Stimulated activated CD4-positive, alpha-beta T cell treated with anti-CD3 and anti-CD28 coated beads, Interleukin-4, amount 100 ng/mL, for 24 hours (primary cell): ENCODE results near the gene PRDM10.
"Not testable (repeated sequence)": the region's sequence is repeated elsewhere in the genome, so short reads cannot be mapped to it uniquely, and the experiment has no call there.

Experiments
- DNase-seq: peaks from one replicate; pipeline ENCODE4 v3.0.0-alpha.2; 2020

PRDM10 gene

DNA sequence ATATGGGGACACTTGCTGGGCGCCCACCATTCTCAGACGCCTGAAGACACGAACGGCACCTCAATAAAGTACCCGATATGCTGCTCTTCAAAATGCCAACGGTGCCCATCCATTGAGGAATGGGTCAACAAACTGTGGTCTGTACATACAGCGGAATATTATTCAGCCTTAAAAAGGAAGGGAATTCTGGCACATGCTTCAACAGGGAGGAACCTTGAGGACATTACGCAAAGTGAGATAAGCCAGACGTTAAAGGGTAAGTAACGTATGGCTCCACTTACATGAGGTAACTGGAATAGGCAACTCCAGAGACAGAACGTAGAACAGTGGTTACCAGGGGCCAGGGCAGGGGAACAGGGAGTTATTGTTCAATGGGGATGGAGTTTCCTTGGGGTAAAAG is 28.0 kb downstream of the PRDM10 start:
- no peak for DNase-seq

DNA sequence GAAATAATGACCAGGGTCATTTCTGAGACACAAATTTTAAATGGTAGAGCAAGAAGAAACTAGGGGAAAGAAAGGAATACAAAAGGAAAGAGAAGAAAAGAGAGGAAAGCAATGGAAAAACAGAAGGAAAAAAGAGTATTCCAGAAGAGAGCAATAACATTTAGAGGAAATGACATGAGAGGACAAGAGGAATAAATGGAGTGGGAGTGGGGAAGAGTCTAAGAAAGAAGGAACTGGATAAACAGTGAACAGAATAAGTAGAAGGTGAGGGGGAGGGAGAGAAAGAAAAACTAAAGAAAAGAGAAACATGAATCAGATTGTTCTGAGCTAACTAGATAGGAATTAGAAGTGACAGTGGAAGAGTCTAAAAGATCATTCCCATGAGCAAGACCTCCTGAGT is 28.4 kb downstream of the PRDM10 start:
- DNase-seq = no peak

DNA sequence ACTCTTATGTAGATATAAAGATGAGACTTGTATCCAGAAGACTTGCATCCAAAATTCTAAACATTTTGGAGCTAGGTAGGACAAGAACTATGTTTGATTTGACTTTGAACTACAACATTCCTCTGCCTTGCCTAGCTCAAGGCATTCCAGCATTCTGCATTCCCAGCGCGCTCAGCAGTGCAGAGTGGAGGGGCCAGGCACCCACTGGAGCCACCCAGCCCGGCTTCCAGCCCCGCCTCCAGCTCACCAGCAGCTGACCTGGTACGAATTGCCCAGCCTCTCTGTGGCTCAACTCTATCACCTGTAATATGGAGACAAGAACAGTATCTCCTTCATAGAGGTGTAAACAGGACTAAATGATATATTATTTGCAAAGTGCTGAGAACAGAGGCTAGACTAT is 28.8 kb downstream of the PRDM10 start:
- no peak for DNase-seq

DNA sequence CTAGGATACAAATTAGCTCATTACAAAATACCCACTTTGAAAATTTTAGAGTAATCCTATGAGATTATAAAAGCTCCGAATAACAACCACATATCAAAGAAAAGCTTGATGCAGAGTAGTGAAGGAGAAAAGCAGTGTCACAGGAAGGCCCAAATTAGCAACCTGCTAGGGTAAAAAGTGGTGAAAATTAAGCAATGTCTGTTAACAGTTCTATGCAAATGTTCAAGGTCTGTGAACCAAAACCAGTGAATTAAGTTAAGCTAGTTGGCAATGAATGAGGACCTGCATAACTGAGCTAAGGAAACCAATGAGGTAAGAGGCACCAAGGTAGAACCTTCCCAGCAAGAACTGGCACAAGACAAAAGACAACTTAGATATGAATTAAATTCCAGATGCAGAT is 29.6 kb downstream of the PRDM10 start:
- DNase-seq = no peak

DNA sequence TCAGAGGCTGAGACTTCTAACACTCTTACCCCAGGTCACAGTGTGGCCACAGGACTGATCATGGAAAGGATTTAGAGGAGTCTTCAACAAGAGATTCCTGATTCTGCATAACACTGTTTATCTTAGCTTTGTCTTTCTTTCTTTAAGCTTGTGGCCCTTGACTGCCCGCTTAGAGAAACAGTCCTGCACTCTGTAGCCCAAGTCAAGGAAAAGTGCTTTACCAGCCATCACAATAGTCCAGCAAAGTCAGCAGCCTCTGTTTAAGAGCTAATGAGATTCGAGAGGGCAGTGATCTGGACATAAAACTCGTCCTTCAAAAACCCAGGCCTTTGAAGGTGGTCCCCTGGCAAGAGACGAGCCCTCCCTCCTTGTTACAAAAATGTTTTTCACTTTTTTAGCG is 30.0 kb downstream of the PRDM10 start:
- DNase-seq = no peak

DNA sequence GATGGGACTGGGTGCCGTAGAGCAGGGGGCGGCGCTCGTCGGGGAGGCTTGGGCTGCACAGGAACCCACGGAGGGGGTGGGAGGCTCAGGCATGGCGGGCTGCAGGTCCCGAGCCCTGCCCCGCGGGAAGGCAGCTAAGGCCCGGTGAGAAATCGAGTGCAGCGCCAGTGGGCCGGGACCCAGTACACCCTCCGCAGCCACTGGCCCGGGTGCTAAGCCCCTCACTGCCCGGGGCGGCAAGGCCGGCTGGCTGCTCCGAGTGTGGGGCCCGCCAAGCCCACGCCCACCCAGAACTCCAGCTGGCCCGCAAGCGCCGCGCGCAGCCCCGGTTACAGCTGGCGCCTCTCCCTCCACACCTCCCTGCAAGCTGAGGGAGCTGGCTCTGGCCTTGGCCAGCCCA is 30.8 kb downstream of the PRDM10 start:
- DNase-seq = not testable (repeated sequence)

DNA sequence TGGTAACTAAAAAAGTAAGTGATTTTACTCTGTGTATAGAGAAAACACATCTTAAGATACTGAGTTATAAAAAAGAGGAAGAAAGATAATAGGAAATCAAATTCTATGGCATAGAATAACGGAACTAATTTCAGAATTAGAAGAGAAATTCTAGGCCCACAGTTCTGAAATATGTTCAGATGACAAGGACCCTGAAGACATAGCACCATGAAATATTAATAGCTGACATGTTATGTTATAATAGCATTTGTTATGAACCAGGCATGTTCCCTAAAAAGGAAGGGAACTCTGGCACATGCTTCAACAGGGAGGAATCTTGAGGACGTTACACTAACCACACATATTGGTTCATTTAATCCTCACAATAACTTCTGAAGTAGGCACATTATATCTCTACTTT is 32.7 kb downstream of the PRDM10 start:
- no peak for DNase-seq

DNA sequence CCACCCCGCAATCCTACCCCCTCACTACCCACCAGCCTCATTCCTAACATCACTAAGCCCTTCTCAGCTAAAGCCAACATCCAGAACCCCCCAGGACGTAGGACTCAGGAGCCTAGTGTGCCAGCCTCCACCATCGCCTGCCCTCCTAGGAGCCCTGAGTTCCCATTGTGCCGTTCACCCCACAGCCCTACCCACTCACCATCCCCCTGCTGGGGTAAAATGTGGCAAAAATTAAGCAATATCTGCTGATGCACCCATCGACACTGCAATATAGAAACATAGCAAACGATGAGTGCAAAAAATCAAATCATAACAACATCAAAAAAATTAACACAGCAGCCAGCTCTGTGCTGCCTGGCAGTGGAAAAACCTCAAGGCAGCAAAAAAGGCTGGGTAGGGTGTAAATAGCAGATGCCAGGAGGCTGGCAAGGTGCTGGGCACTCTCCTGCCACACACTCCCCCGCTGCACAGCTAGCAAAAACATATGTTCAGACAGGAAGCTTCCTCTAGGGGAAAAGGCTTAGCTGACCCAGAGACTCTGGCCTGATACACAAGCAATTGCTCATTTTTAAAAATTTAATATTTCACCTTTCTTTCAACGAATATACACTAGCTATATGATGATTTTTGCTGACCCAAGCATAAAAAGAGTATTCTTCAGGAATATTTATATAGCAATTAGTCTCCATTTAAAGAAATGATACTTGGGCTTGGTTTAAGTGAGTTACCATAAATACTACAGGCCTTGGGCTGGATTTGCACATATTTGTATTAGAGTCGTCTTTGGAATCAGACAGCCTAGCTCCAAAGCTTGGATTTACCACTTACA is 33.8 kb downstream of the PRDM10 start:
- no peak for DNase-seq

DNA sequence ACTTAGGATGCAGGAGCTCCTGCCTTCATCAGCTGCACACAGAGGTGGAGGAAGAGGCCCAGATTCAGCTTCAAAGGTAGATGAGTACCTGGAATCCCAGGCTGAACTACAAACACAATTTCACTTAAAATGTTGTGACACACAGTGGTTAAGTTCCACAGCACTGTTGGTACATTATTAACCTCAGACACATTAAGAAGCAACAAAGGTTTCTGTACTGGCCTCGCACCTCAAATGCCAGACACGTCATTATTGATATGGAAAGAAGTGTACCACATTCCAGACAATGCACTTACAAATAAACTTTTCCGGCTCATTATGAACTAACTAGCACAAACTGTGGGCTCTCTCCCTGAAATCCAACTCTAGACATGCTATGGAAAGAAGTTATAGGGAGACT is 34.6 kb downstream of the PRDM10 start:
- DNase-seq = no peak

DNA sequence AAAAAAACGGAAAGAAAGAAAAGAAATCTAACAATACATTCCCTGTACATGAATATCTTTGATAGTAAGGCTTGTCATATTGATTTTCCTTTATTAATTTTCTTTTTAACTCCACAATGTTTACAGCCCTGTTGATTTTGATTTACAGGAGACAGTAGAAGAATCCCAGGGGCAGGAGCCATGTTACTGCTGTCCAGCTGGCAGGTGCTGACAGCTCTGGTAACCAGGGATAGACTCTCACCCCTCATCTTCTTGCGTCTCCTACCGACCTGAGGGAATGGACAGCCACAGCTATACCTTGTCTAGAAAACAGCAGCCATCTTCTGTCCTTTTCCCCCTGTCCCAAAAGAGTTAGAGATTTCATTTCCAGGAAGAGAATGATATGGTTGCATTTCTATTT is 37.4 kb downstream of the PRDM10 start:
- no peak for DNase-seq

DNA sequence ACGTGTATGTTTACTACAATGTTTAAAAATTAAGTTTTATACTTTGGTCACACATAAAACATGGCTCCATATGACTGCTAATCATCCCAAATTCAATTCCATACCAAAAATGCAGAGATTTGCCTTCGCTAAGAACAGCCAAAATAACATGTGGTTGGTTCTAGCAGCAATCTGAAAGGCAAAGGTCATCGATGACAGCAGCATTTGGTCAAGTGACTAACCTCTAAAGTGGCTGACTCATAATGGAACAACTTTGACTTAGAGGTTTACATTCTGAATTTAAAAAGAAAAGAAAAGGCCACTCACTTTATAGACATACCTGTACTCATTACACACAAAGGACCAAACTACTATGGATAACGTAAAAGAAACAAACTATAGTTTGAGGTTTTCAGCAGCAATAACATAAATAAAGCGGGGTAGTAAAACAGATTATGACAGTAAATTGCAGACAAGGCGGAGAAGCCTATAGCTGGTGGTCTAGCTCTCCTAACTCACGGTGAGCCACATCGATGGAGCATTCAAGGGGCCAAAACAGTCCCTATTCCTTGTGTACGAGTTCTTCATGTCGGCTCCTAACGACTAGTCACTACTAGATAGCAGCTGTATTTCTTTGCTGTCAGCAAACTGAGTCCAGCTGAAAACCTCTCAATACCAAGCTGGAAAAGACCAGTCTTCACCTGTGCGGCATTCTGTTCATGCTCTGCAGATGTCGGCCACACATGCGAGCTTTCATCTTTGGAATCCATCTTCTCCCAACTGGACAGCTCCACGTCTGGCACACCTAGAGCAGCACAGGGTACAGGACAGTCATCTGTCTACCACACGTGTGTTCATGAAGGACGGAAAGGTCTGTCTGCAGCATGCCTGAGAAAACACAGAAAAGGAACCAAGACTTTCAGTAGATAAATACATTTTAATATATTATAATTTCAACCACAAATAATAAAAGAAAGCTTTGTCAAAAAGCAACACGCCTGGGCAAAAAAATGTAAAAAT is 42.1 kb downstream of the PRDM10 start:
- no peak for DNase-seq

DNA sequence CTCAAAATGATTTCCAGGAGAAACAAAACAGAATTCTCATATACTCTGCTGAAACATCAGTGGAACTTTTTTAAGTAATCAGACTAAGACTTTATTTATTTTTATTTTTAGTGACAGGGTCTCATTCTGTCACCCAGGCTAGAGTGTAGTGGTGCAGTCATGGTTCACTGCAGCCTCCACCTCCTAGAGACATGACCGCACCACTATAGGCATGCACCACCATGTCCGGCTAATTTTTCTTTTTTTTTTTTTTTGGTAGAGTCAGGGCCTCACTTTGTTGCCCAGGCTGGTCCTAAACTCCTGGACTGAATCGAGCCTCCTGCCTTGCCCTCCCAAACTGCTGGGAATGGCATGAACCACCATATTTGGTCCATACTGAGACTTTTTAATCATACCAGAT is 42.9 kb downstream of the PRDM10 start:
- DNase-seq = no peak

DNA sequence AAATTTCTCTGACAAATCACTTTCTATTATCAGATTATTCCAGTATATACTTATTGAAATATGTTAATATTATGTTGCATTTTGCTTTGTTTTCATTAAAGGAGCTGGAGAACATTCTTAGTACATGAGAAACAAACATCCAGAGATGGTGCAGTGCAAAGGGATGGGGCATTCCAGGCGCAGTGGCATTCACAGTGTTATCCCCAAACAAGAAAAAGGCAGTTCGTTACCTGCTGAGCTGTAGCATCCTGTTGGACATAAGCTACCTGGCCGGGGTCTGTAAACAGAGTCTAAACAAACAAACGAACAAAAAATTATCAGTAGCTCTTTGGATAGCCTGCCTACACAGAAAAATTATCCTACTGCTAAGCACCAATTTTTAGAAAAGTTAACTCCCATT is 47.4 kb downstream of the PRDM10 start:
- DNase-seq = no peak

DNA sequence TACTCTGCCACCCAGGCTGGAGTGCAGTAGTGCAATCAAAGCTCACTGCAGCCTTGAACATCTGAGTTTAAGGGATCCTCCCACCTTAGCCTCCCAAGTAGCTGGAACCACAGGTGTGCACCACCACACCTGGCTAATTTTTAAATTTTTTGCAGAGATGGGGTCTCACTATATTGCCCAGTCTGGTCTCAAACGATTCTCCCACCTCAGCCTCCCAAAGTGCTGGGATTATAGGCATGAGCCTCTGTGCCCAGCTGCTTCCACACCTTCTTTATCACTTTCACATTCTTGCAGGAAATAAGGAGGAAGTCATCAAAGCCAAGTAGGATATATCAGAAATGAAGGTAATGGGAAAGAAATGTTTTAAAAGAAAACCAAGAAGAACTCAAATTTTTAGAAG is 47.9 kb downstream of the PRDM10 start:
- DNase-seq = not testable (repeated sequence)

DNA sequence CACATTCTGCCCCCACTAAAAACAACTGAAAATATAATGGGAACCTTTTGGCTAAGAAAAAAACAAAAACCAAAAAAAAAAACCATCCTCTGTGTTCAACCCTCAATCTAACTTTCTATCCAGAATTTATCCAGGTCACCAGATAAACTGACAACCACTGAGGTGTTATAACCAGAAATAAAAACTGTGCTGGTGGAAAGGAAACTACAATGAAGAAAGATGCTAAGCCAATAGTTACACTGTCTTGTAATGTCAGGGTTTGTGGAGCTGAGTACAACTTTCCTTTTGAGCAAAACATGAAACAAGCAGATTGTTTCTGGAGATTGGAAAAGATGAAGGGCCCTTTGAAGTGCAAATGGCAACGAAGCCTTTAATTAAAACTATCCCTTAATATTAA is 50.8 kb downstream of the PRDM10 start:
- DNase-seq = no peak

DNA sequence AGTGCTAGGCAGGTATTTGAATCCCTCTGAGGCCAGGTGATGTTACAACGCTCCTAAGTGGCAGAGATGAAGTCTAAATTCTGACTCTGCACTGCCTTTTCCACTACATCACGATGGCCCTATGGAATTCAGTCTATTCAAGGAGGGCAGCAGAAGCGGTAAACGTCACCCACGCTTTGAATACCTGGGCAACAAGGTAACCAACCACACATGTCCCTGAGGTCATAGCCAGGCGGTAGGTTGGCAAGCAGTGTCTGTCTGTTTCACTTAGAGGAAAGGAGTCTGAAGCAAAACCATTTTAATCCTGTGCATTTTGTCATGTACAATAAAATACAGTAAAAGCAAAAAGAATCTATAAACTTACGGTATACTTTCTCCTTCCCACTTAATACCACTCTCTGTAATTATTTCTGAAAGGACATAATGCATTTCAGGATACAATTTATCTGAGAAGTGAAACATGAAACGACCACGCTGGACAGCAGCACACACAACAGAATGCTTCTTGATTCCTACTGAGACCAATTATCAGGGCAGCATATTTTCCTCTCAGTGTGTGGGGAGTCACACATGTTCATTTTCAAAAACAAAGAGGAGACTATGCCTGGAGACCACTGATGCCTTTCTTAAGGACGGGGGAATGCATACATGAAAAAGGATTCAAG is 51.3 kb downstream of the PRDM10 start:
- DNase-seq = no peak

DNA sequence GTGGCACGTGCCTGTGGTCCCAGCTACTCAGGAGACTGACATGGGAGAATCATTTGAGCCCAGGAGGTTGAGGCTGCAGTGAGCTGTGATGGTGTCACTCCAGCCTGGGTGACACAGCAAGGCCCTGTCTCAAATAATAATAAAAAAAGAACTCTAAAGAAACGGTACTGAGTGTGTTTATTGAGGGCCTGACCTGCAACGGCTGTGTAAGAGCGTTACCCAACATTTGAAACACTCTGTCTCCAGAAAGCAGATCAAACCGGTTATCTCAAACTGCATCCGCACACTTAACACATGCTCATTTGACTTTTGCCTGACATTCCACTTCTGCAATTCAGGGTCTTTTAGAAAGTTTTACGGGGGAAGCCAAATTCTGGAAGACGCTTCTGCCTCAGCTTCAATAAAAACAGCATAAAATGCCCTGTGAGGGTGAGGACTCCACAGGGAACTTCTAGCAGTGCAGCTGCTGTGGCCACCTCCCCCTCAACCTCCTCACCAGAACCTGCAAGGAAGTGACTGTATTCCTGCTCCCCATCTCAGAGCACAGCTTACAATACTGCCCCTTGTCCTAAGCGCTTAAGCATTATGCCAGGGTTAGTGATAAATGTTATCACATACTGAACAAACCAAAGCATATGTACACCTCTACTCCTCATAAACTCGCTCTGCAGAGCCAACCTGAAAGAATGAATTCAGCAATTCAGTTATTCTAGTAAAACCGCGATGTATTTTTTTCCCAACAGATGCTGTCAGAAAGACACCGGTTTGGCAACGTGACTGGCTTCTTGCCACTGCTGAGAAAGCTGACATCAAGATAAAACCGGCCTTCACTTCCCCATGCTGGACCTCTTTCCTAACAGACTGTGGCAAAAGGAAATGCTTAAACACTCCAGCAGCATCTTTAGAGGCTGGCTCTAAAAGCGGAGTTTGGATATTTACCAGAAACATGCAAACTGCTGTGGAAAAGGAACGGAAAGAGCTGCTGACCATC is 52.2 kb downstream of the PRDM10 start:
- no peak for DNase-seq

DNA sequence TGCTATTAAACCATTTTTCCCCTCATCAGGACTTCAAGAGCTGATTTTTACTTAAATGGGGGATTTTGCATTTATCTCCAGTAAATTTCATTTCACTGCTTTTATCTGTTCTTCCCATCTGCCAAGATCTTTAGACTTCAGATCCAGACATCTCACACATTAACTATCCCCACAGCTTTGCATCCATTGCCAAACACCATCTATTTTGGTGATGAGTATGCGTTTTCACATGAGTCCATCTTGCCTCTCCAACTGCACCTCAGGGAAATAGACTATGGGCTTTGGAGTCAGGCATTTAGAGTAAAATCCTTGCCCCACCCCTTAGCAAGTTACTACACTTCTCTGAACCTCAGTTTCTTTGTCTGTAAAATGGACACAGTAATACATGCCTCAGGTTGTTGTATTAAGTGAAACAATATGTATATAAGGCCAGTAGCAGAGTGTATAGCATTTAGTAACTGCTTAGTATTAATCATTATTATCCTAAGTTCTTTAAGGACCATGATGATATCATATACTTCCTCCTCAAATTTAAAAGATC is 53.6 kb downstream of the PRDM10 start:
- DNase-seq = no peak

DNA sequence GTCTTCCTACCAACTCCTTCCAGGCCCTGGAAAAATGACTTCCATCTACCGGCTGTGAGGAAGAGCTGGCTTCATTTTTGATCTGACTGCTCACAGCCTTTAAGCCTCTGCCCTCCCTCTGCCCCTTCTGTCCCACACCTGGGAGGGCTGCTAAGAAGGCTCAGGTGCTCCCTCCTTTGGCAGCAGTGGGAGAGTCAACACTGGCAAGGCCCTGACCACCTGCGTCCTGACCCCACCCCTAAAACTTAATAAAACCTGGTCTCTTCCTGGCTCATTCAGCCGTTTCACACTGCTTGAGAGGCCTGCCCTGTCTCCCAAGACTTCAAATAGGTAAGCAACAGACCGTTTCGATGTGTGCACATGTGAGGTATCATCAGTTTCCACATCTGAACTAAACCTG is 55.2 kb downstream of the PRDM10 start:
- no peak for DNase-seq

DNA sequence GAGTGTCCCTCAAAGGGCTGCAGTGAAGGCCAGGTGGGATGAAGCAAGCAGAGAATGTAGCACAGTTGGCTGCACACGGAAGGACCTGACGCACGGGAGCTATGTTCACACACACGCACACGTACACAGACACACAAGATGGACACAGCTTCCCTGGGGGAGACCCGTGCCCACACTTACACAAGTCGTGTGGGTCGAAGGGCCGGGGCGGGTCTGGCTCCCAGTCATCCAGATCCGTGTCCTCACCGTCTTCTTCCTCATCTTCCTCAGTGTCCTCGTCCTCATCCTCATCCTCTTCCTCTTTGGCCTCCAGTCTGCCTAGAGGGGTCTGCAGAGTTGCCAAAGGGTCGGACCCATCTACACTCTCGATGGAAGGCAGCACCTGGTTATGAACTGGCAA is 55.7 kb downstream of the PRDM10 start:
- no peak for DNase-seq

DNA sequence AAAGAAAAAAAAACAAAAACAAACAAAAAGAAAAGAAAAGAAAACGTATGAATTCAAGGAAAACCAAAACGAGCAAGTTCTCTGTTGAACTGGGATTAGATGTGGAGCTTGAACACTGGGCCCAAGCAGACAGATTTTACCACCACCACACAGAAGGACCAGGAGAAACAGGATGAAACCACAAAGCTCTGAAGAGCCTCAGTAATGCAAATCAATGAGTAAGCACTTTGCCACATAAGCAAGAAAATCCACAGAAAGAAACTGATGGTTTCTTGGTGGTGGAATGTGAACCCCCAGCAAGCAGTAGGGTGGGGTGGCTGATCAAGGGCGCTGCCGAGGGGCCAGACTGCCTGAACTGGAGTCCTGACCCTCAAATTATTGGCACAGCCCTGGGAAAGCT is 56.4 kb downstream of the PRDM10 start:
- no peak for DNase-seq

DNA sequence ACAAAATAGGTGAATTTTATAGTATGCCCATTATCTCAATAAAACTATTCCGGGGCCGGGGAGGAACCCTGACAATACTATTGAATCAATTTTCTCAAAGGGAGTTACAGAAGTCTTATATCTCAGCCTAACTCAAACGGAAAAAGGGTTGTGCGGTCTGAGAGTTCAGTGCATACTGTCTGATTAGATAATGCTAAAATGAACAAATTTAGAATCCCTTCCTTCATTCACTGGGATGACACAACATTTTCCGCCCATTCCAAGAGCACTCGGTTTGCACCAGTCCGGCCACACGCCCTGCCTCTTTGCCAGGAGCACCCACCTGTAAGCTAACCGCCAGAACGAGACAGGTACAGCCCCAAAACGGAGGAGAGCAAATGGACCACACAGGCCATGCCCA is 57.3 kb downstream of the PRDM10 start:
- DNase-seq = no peak
